ENCODE results near the gene ADGRB3. TPM values are rescaled to one million over a fixed set of nuclear protein-coding genes. Genes with fewer than 3 reads are reported as not detected.

ADGRB3 gene
- total and polyA plus RNA-seq, 2 donors (not counting 3 experiments of a cell fraction or from before 2014, with no cell fraction given): not detected

GRCh38 chr6:68738039-68738438 lies 103.0 kb downstream of the ADGRB3 start:
- H3K4me2 ChIP-seq (ENCODE audit: insufficient read depth, low read length): no peak overlapping the region
- intact Hi-C loops (cut with micrococcal nuclease) (no loop called here), dilution Hi-C loops (cut with MboI; ENCODE audit: extremely low pct_ligation_motif_present, low sequenced_read_pairs) (no loop called here)
- TF ChIP-seq MYC (IDR thresholded peaks at IDR 0.05; ENCODE audit: low read depth, low read length) (no peak), FOS (IDR thresholded peaks at IDR 0.05; ENCODE audit: borderline replicate concordance, insufficient read depth, low read length) (no peak), POLR2AphosphoS5 (IDR thresholded peaks at IDR 0.05; ENCODE audit: insufficient read depth, low read depth, low read length) (no peak), POLR2A (IDR thresholded peaks at IDR 0.05; ENCODE audit: low read depth, low read length) (no peak), JUN (IDR thresholded peaks at IDR 0.05; ENCODE audit: borderline replicate concordance, insufficient read depth, insufficient read length, low read depth) (no peak), CTCF (IDR thresholded peaks at IDR 0.05; ENCODE audit: extremely low read depth in 1 of 2, insufficient read depth in 1 of 2, low read depth in 1 of 2, low read length in 2 of 2) (no peak), GATA2 (IDR thresholded peaks at IDR 0.05; ENCODE audit: insufficient read depth, insufficient read length, low read depth, low read length) (no peak), EZH2 (IDR thresholded peaks at IDR 0.05; ENCODE audit: borderline replicate concordance, low read depth, low read length, severe bottlenecking) (no peak), MAX (IDR thresholded peaks at IDR 0.05; ENCODE audit: insufficient read depth, insufficient read length) (no peak)
- BruUV-seq (replicated peaks): no TSS peak
- H3K4me1 ChIP-seq (ENCODE audit: control insufficient read depth, extremely low read depth, insufficient read depth, low read length): no peaks in the 10 kb centered on the region
- H3K27me3 ChIP-seq (ENCODE audit: control insufficient read depth in 2 of 2, insufficient read depth in 2 of 2, low read length in 2 of 2): no peaks in the 10 kb centered on the region
- POLR2A ChIA-PET: no interaction called here
- H3K79me2 ChIP-seq (ENCODE audit: control insufficient read depth, insufficient read depth, low read length): no peaks in the 10 kb centered on the region
- no peak overlapping the region for H2AFZ ChIP-seq (ENCODE audit: low read depth, low read length)
- H3K4me3 ChIP-seq (replicated peaks in 1 of 3; ENCODE audit: insufficient read depth in 1 of 3, low read depth in 1 of 3, low read length in 3 of 3): no peak overlapping the region
- H3K27ac ChIP-seq (ENCODE audit: insufficient read depth, low read depth, low read length): no peak overlapping the region
- CTCF ChIA-PET: no interaction called here
- DNase-seq (ENCODE audit: low read depth, low spot score) (no peak), FAIRE-seq (no peak)
- H3K36me3 ChIP-seq (ENCODE audit: control insufficient read depth in 2 of 2, extremely low read depth in 1 of 2, insufficient read depth in 2 of 2, low read length in 2 of 2): no peaks in the 10 kb centered on the region
- H3K9ac ChIP-seq (replicated peaks; ENCODE audit: extremely low read depth, insufficient read depth, low read length): no peak overlapping the region
- H4K20me1 ChIP-seq (replicated peaks; ENCODE audit: control insufficient read depth, extremely low read depth, insufficient read depth, low read length): no peaks in the 10 kb centered on the region
- H3K9me3 ChIP-seq (replicated peaks; ENCODE audit: control insufficient read depth, insufficient read depth, low read length): no peaks in the 10 kb centered on the region
- H3K9me1 ChIP-seq (replicated peaks; ENCODE audit: control insufficient read depth, extremely low read depth, insufficient read depth, low read length): no peaks in the 10 kb centered on the region
